OCI-LY7 (cell line): ENCODE measurements around the gene TNS1.

ENCODE experiments used
- EZH2phosphoT487 ChIP-seq: fragments of 200-600 bp; sonication (generic); IDR thresholded peaks from 2 replicates; pipeline ENCODE4 v1.6.1; 2018; ENCODE audit warnings: low read depth, borderline replicate concordance, mild to moderate bottlenecking, mixed run types, antibody characterized with exemption, low read length, moderate library complexity, mixed read lengths
- TF ChIP-seq, protein P1 (sequence below): fragments of 200-600 bp; sonication (generic); conservative IDR thresholded peaks from 2 replicates; pipeline ENCODE4 v1.5.1; 2014; ENCODE audit warnings: mild to moderate bottlenecking, antibody characterized with exemption, low read length, moderate library complexity, mixed read lengths

GRCh38 chr2:217929272-217929671 lies 73.5 kb downstream of the TNS1 start:
- TF ChIP-seq, protein P1, sequence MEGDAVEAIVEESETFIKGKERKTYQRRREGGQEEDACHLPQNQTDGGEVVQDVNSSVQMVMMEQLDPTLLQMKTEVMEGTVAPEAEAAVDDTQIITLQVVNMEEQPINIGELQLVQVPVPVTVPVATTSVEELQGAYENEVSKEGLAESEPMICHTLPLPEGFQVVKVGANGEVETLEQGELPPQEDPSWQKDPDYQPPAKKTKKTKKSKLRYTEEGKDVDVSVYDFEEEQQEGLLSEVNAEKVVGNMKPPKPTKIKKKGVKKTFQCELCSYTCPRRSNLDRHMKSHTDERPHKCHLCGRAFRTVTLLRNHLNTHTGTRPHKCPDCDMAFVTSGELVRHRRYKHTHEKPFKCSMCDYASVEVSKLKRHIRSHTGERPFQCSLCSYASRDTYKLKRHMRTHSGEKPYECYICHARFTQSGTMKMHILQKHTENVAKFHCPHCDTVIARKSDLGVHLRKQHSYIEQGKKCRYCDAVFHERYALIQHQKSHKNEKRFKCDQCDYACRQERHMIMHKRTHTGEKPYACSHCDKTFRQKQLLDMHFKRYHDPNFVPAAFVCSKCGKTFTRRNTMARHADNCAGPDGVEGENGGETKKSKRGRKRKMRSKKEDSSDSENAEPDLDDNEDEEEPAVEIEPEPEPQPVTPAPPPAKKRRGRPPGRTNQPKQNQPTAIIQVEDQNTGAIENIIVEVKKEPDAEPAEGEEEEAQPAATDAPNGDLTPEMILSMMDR = no peak
- TF ChIP-seq EZH2phosphoT487 = no peak
